GM18907 (cell line): Measurements from ENCODE around the gene KRTAP4-5.
"Not testable (repeated sequence)": the region's sequence is repeated elsewhere in the genome, so short reads cannot be mapped to it uniquely, and the experiment has no call there.

Experiments used
- ATAC-seq: cut with Tn5 transposase; IDR thresholded peaks from one replicate; pipeline ENCODE4 v1.9.1; 2021; ENCODE audit warnings: mild to moderate bottlenecking, moderate library complexity; ENCODE audit not compliant: unreplicated experiment

Gene KRTAP4-5

GRCh38 chr17:41149652-41149985 lies at the start of gene KRTAP4-5:
TSS of gene KRTAP4-5 (minus strand) at chr17:41149825. CDS start at chr17:41149767, 58 bp downstream.
- no peak for ATAC-seq

DNA sequence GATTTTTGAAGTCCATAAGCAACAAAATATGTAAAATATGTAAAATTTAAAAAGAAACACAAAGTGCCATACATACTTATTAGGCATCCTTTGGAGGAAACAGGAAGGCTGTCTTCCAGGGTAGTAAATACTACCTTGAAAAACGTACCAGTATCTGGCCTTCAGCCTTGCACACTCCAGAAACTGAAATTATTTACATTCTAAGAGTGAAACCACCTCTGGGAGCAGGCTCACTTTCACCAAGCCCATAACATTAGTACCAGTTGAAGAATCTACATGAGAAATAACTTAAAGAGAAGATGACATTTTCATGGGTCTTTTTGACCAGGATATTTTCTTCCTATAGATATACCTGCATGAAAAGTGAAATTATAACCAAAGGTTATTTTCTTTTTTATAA lies 46.4 kb upstream of the KRTAP4-5 start:
- ATAC-seq: no peak

GRCh38 chr17:41190328-41190727 lies 40.7 kb upstream of the KRTAP4-5 start:
- no peak for ATAC-seq

- not testable (repeated sequence) for ATAC-seq
Measured at GRCh38 chr17:41189837-41190318, 40.3 kb upstream of the KRTAP4-5 start, which contains the start of gene KRTAP9-1. TSS of gene KRTAP9-1 (plus strand) at chr17:41189887. CDS start at chr17:41189887, 0 bp downstream.

DNA sequence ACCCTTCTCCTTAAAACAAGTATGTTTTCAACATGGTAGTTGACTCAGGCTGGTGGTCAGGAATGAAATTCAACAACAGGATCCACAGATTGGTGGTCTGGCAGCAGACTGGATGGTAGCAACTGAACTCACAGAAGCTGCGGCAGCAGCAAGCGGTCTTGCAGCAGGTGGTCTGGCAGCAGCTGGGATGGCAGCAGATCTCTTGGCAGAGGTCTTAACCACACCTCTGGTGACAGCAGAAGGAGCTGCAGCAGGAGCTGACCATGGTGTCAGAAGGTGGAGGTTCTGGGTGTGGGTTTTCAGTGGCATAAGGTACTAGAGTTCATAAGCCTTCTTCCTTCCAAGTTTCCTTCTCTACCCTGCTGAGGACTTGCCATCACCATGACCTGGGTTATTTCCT lies 37.2 kb upstream of the KRTAP4-5 start:
- no peak for ATAC-seq

DNA sequence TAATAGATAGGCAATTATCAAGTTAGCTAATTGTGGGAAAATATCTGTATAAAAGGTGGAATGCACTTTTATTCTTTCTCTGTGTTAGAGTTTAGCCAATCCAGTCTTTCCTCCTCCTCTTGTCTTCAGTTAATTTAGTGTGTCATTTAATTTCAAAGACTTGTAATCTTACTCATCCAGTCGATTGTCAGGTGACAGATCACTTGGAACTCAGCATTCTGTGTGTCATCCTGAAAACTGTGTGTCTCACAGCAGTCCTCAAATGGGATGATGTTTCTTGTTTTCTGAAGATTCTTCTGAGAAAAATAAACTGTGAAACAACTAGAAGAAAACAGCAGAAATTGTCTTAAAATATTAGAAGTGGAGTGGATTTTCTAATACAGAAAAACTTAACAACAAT lies 35.4 kb upstream of the KRTAP4-5 start:
- ATAC-seq: no peak

- ATAC-seq: no peak
Measured at GRCh38 chr17:41184480-41184961, 34.9 kb upstream of the KRTAP4-5 start, which contains the start of gene KRTAP4-1. TSS of gene KRTAP4-1 (minus strand) at chr17:41184911. CDS start at chr17:41184854, 57 bp downstream.

DNA sequence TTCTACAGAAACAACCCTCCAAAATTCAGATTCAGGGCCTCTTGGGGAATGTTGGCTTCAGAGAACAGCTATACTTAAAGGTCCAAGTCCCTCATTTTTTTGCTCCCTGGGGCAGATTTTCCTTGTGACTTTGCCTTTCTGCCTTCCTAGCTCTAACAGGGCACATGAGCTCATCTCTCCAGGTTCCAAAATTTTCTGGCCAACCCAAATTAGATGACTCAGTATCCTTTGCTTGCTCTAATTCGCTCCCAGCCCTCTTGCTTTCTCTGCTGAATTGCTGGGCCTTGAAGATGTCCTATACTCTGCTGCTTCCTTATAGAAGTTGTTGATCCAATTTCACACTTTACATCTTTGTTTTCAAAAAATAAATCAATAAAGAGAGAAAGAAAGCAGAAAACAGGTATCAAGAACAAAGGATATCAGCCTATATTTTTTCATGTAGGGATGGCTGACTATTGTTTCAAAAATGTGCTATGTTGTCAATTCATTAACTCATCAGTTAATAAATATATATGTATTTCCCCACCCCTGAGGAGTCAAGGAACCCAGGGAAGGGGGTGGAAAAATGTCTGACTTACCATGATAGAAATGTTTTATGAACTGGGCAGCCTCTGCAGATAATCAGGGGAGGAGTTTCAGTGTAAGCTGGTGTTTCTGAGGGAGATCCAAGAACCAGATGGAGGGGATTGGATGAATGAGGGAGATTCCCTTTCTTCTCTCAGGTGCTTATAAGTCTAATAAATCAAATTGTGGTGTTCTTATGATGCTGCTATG lies 29.4 kb upstream of the KRTAP4-5 start:
- no peak for ATAC-seq

DNA sequence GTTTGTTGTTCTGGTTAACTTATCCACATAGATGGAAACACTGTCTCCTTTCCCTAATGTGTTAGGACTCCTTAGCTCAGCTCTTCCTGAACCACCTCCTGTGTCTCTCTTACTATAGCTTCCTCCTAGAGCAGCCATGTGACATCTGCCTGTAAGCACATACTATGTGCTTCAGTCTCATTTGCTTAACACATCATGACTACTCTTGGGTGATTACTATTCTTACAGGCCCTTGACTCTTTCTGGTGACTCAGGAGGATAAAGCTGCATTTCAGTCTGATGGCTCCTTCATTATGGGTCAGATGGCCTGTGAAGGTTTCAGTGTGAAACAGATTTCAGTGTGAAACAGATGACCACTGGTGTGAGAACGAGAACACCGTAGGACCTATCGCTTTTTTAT lies 28.7 kb upstream of the KRTAP4-5 start:
- no peak for ATAC-seq

DNA sequence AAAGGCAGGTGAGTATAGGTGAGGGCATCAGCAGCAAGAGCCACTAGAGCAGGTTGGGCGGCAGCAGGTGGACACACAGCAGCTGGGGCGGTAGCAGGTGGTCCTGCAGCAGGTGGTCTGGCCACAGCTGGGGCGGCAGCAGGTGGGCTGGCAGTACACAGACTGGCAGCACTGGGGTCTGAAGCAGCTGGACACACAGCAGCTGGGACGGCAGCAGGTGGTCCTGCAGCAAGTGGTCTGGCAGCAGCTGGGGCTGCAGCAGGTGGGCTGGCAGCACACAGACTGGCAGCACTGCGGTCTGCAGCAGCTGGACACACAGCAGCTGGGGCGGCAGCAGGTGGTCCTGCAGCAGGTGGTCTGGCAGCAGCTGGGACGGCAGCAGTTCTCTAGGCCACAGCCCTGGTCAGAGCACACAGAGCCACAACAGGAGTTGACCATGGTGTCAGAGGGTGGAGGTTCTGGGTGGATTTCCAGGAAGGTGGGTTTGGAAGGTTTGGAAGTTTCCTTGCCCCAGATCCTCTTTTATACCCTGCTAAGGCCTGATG lies 28.2 kb upstream of the KRTAP4-5 start, which contains the start of gene KRTAP4-2:
Gene KRTAP4-2, minus strand, starts transcription at position 495 of the 545 bp plus-strand sequence. Its CDS starts 57 bp downstream, at position 438.
- no peak for ATAC-seq

DNA sequence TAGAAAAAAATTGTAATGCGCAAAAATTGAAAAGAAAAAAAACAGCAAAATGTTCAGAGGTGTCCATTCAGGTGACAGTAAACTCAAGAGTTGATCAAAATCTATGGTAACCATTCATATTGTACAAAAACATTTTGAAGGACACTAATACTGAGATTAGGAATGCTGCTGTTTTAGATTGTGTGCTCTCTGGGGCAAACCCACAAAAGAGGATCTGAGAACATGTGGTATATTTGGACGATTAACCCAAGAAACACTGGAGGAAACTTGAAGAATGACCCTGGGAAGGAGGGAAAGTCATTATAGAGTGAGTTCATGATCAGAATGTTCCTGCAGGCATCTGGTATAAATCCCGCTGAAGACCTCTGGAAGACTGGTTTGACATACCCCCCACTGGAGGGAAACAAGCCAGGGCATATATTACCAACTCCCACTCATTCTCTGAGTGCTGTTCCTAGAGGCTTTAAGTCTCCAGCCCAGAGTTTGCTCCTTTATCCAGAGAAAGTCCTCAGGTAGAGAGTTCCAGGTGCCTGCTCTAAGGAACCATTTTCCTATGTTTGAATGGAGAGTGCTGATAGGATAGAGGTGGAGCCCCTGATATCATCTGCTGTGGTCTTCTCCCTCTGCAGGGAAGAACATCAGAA lies 27.2 kb upstream of the KRTAP4-5 start:
- ATAC-seq: no peak

DNA sequence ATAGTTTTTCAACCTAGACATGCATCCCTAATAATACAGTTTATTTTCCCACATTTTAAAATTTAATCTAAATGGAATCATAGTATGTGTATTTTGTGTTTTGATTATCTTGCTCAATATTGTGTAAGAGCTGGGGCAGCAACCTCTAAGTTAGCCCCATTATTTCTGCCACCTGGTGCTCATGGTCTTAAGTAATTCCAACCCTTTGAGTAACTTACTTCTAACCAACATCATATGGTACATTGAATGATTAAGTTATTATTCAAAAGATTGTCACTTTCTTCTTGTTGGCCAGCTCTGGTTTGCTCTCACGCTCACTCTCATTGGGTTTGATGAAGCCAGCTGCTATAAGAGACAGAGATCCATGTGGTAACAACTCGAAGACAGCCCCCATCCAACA lies 22.3 kb upstream of the KRTAP4-5 start:
- no peak for ATAC-seq

- no peak for ATAC-seq
Measured at GRCh38 chr17:41168121-41168520, 18.5 kb upstream of the KRTAP4-5 start, which contains the start of gene KRTAP4-3. TSS of gene KRTAP4-3 (minus strand) at chr17:41168221. CDS start at chr17:41168172, 49 bp downstream.

GRCh38 chr17:41167561-41167960 lies 17.9 kb upstream of the KRTAP4-5 start:
- no peak for ATAC-seq

- no peak for ATAC-seq
Measured at GRCh38 chr17:41163828-41164227, 14.2 kb upstream of the KRTAP4-5 start.

- ATAC-seq: no peak
Measured at GRCh38 chr17:41160648-41161047, 11.0 kb upstream of the KRTAP4-5 start, which contains the start of gene KRTAP4-4. TSS of gene KRTAP4-4 (minus strand) at chr17:41160748. CDS start at chr17:41160691, 57 bp downstream.

- ATAC-seq: not testable (repeated sequence)
Measured at GRCh38 chr17:41160190-41160589, 10.6 kb upstream of the KRTAP4-5 start.

GRCh38 chr17:41153856-41154255 lies 4.2 kb upstream of the KRTAP4-5 start:
- no peak for ATAC-seq

DNA sequence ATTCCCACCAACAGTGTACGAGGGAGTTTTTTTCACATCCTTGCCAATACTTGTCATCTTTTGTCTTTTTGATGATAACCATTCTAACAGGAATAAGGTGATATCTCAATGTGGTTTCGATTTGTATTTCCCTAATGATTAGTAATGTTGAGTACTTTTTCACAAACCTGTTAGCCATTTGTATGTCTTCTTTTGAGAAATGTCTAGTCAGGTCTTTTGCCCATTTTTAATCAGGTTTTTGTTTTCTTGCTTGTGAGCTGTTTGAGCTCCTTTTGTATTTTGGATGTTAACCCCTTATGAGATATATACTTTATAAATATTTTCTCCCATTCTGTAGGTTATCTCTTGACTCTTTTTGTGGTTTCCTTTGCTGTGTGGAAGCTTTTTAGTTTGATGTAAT lies 1.9 kb upstream of the KRTAP4-5 start:
- ATAC-seq: no peak

DNA sequence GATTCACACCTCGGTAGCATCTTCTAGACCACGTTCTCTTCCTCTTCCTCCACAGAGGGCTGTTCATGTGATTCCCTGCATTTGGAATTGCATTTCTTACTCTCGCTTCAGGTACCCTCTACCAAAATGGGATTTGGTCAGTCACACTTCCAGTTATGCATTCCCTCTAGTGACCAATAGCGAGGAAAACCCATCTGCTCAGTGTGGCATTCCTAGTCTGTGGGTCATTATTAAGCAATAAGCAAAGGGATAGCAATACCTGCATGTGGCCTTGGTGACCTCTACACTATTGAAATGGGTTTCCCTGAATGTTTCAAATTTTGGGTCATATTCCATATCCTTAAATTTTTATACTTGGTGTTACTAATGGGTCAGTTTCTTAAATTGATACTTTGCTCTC lies 401 bp upstream of the KRTAP4-5 start:
- no peak for ATAC-seq

- not testable (repeated sequence) for ATAC-seq
Measured at GRCh38 chr17:41148971-41149651, 514 bp downstream of the KRTAP4-5 start.
